Measurements from ENCODE around the gene ETFA. TPM values are rescaled to one million over a fixed set of nuclear protein-coding genes. Genes with fewer than 3 reads are reported as not detected.

Gene ETFA
- polyA plus RNA-seq, 3 donors = 62.1 to 178 (median 166) TPM

DNA sequence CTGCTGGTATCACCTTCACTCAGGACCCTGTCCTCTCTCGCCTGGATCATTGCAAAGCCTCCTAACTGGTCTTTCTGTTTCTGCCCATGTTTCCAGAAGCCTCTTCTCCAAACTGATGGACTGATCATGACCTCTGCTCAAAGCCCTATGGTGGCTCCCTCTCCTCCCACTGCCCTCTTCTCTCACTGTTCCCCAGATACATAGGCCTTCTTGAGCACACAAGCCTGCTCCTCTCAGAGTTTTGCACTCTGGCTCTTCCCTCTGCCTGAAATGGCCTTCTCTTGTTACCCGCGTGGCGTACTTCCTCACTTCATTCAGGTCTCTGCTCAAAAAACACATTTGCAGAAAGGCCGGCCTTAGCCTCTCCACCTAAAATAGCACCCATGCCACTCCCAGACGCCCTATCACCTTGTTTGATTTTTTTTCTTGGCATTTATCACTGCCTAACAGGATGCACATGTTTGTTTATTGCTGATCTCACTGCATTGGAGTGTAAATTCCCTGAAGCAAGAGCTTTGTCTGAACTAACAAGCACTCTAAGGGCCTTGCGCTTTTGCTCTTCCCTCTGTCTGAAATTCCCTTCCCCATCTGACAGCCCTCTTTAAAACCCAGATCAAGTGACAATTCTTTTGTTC, 1.4 kb upstream of the ETFA start:
- Mint-ChIP-seq H3K9me3 (peaks cover 0 to 5% (median 0%) of the 10 kb centered on the region in 7 donors), H3K27ac (no peak overlapping the region), H3K4me1 (peaks cover 23% of the 10 kb centered on the region), H3K27me3 (ENCODE audit: low read depth in 3 of 3) (peaks cover 4 to 7% (median 5%) of the 10 kb centered on the region in 3 donors), H3K4me3 (no peak overlapping the region), H3K36me3 (peaks cover 0 to 3% of the 10 kb centered on the region in 2 donors)
- Histone ChIP-seq H3K36me3 (replicated peaks in 1 of 2; ENCODE audit: control insufficient read depth in 1 of 2, insufficient read depth in 2 of 2, low read length in 2 of 2) (no peaks in the 10 kb centered on the region), H3K4me3 (replicated peaks in 1 of 3; ENCODE audit: low read depth in 2 of 3, low read length in 3 of 3) (no peak overlapping the region), H4K20me1 (ENCODE audit: insufficient read depth, low read length) (peaks cover 26% of the 10 kb centered on the region), H3K9me3 (replicated peaks in 1 of 2; ENCODE audit: control insufficient read depth in 1 of 2, insufficient read depth in 1 of 2, low read length in 2 of 2) (no peaks in the 10 kb centered on the region), H2AFZ (ENCODE audit: insufficient read depth, low read depth, low read length, poor library complexity, severe bottlenecking) (peak overlapping the region; percentile 17), H3K9ac (ENCODE audit: insufficient read depth, low read length, poor library complexity, severe bottlenecking) (no peak overlapping the region), H3K79me2 (ENCODE audit: insufficient read depth, low read length) (peaks cover 37% of the 10 kb centered on the region), H3K27me3 (ENCODE audit: control insufficient read depth in 2 of 2, insufficient read depth in 2 of 2, low read length in 2 of 2) (no peaks in the 10 kb centered on the region), H3K27ac (ENCODE audit: low read depth in 1 of 2, low read length in 2 of 2) (no peak overlapping the region), H3K4me2 (replicated peaks; ENCODE audit: extremely low read depth, low read length, poor library complexity, severe bottlenecking) (no peak overlapping the region), H3K4me1 (ENCODE audit: control insufficient read depth in 1 of 2, insufficient read depth in 2 of 2, low read length in 2 of 2) (peaks cover 20 to 23% of the 10 kb centered on the region in 2 donors)
- WGBS (ENCODE audit: insufficient coverage) = 99% methylated on average over 6 of the region's 7 CpGs
- no peak for DNase-seq
- intact Hi-C loops (cut with micrococcal nuclease) = no loop called here
- TF ChIP-seq, protein P1, sequence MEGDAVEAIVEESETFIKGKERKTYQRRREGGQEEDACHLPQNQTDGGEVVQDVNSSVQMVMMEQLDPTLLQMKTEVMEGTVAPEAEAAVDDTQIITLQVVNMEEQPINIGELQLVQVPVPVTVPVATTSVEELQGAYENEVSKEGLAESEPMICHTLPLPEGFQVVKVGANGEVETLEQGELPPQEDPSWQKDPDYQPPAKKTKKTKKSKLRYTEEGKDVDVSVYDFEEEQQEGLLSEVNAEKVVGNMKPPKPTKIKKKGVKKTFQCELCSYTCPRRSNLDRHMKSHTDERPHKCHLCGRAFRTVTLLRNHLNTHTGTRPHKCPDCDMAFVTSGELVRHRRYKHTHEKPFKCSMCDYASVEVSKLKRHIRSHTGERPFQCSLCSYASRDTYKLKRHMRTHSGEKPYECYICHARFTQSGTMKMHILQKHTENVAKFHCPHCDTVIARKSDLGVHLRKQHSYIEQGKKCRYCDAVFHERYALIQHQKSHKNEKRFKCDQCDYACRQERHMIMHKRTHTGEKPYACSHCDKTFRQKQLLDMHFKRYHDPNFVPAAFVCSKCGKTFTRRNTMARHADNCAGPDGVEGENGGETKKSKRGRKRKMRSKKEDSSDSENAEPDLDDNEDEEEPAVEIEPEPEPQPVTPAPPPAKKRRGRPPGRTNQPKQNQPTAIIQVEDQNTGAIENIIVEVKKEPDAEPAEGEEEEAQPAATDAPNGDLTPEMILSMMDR (IDR thresholded peaks at IDR 0.05) = no peak

DNA sequence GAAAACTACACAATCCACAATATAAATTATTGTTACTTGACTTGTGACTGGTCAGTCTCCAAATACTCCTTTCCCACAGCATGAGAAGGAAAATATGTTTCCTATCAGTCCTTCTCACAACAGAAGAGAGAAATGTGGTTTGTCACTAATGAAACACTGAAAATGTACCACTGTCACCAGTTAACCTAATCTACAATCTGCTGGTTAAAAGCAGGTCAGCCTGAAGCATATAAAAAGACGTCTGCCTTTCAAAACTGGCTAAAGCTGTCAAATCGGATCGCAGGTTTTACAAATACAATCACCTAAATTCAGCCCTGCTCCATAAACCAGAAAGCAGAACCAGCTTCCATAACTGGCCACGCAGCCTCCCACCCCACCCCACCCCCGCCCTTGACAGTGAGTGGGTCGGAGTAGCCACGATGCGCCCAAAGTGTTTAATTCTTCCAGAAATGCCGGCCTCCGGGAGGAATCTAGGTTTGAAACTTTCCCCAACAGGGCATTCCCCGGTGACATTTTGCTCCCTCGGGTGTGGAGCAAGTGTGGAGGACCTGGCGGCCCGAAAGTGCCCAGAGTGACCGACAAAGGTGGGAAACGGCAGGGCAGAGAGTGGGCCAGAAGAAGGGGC, 682 bp downstream of the ETFA start:
- Mint-ChIP-seq H3K9me3 (peaks cover 0 to 5% (median 0%) of the 10 kb centered on the region in 7 donors), H3K4me3 (peak overlapping the region; percentile 88 to 94), H3K4me1 (peaks cover 29% of the 10 kb centered on the region), H3K36me3 (peaks cover 0 to 3% of the 10 kb centered on the region in 2 donors), H3K27ac (peak overlapping the region; percentile 46 to 91 (median 86)), H3K27me3 (ENCODE audit: low read depth in 3 of 3) (peaks cover 4 to 7% (median 5%) of the 10 kb centered on the region in 3 donors)
- H3K27ac ChIP-seq (ENCODE audit: low read depth in 1 of 2, low read length in 2 of 2) = peak overlapping the region; percentile 88 to 94
- peak overlapping the region; percentile 93 for H3K9ac ChIP-seq (ENCODE audit: insufficient read depth, low read length, poor library complexity, severe bottlenecking)
- H3K4me1 ChIP-seq (ENCODE audit: control insufficient read depth in 1 of 2, insufficient read depth in 2 of 2, low read length in 2 of 2) = peaks cover 20 to 23% of the 10 kb centered on the region in 2 donors
- peaks cover 58% of the 10 kb centered on the region for H3K79me2 ChIP-seq (ENCODE audit: insufficient read depth, low read length)
- TF ChIP-seq, protein P1 (IDR thresholded peaks at IDR 0.05) = no peak
- peak overlapping the region; percentile 84 for H3K4me2 ChIP-seq (replicated peaks; ENCODE audit: extremely low read depth, low read length, poor library complexity, severe bottlenecking)
- H3K36me3 ChIP-seq (replicated peaks in 1 of 2; ENCODE audit: control insufficient read depth in 1 of 2, insufficient read depth in 2 of 2, low read length in 2 of 2) = no peaks in the 10 kb centered on the region
- peaks cover 44% of the 10 kb centered on the region for H4K20me1 ChIP-seq (ENCODE audit: insufficient read depth, low read length)
- no peaks in the 10 kb centered on the region for H3K9me3 ChIP-seq (replicated peaks in 1 of 2; ENCODE audit: control insufficient read depth in 1 of 2, insufficient read depth in 1 of 2, low read length in 2 of 2)
- peak overlapping the region; percentile 47 to 96 (median 88) for H3K4me3 ChIP-seq (replicated peaks in 1 of 3; ENCODE audit: low read depth in 2 of 3, low read length in 3 of 3)
- DNase-seq = peak; percentile 26 to 47 (median 28)
- intact Hi-C loops (cut with micrococcal nuclease) = no loop called here
- H3K27me3 ChIP-seq (ENCODE audit: control insufficient read depth in 2 of 2, insufficient read depth in 2 of 2, low read length in 2 of 2) = no peaks in the 10 kb centered on the region
- peak overlapping the region; percentile 96 for H2AFZ ChIP-seq (ENCODE audit: insufficient read depth, low read depth, low read length, poor library complexity, severe bottlenecking)
- 0% methylated on average over 6 of the region's 16 CpGs for WGBS (ENCODE audit: insufficient coverage)
